Measurements from ENCODE around the gene YWHAB.
"Not testable (repeated sequence)": the region's sequence is repeated elsewhere in the genome, so short reads cannot be mapped to it uniquely, and the experiment has no call there.

YWHAB gene

GRCh38 chr20:44856442-44856841, 29.1 kb upstream of the YWHAB start:
- no peak for DNase-seq (ENCODE audit: low spot score)

GRCh38 chr20:44856856-44857448, 28.6 kb upstream of the YWHAB start:
- TF ChIP-seq CTCF (IDR thresholded peaks at IDR 0.05; ENCODE audit: extremely low read depth, missing control alignments), result no peak
- DNase-seq (ENCODE audit: low spot score), result no peak

More at GRCh38 chr20:44856442-44856841, 29.1 kb upstream of the YWHAB start:
- TF ChIP-seq CTCF (IDR thresholded peaks at IDR 0.05; ENCODE audit: extremely low read depth, missing control alignments), result no peak

- no peak for TF ChIP-seq CTCF (IDR thresholded peaks at IDR 0.05; ENCODE audit: extremely low read depth, missing control alignments)
- DNase-seq (ENCODE audit: low spot score), result no peak
These were observed 26.7 kb upstream of the YWHAB start for GRCh38 chr20:44858606-44859360.

GRCh38 chr20:44861531-44862006, 23.9 kb upstream of the YWHAB start:
- TF ChIP-seq CTCF (IDR thresholded peaks at IDR 0.05; ENCODE audit: extremely low read depth, missing control alignments), result no peak
- DNase-seq (ENCODE audit: low spot score), result no peak

- TF ChIP-seq CTCF (IDR thresholded peaks at IDR 0.05; ENCODE audit: extremely low read depth, missing control alignments), result no peak
- no peak for DNase-seq (ENCODE audit: low spot score)
These were observed 23.2 kb upstream of the YWHAB start for GRCh38 chr20:44862286-44862685.

- DNase-seq (ENCODE audit: low spot score), result not testable (repeated sequence)
These were observed 22.0 kb upstream of the YWHAB start for GRCh38 chr20:44863365-44864084.

- not testable (repeated sequence) for DNase-seq (ENCODE audit: low spot score)
These were observed 21.0 kb upstream of the YWHAB start for GRCh38 chr20:44864493-44864892.

- no peak for DNase-seq (ENCODE audit: low spot score)
- no peak for TF ChIP-seq CTCF (IDR thresholded peaks at IDR 0.05; ENCODE audit: extremely low read depth, missing control alignments)
These were observed 18.7 kb upstream of the YWHAB start for GRCh38 chr20:44866703-44867335.

Measured in GM20000 (cell line).